ENCODE results near the gene NEDD9.

Gene NEDD9

DNA sequence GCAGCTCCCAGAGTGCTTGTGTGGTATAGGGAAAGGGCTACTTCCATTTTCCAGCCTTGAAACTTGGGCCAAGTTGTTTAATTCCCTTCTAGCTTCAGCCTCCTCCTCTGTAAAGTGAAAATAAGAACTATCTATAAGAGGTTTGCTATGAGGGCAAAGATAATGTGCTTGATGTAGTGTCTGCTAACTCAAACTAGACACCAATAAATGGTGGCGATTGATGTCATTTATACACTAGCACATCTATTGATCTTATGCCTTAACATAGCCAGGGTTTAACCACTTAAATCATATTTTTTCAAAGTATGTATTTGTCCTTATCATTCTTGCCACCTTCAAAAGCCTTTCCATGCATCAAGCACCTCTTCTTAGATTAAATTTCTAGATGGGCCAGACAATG is 55.2 kb downstream of the NEDD9 start (continued):
- TF ChIP-seq, protein P1, sequence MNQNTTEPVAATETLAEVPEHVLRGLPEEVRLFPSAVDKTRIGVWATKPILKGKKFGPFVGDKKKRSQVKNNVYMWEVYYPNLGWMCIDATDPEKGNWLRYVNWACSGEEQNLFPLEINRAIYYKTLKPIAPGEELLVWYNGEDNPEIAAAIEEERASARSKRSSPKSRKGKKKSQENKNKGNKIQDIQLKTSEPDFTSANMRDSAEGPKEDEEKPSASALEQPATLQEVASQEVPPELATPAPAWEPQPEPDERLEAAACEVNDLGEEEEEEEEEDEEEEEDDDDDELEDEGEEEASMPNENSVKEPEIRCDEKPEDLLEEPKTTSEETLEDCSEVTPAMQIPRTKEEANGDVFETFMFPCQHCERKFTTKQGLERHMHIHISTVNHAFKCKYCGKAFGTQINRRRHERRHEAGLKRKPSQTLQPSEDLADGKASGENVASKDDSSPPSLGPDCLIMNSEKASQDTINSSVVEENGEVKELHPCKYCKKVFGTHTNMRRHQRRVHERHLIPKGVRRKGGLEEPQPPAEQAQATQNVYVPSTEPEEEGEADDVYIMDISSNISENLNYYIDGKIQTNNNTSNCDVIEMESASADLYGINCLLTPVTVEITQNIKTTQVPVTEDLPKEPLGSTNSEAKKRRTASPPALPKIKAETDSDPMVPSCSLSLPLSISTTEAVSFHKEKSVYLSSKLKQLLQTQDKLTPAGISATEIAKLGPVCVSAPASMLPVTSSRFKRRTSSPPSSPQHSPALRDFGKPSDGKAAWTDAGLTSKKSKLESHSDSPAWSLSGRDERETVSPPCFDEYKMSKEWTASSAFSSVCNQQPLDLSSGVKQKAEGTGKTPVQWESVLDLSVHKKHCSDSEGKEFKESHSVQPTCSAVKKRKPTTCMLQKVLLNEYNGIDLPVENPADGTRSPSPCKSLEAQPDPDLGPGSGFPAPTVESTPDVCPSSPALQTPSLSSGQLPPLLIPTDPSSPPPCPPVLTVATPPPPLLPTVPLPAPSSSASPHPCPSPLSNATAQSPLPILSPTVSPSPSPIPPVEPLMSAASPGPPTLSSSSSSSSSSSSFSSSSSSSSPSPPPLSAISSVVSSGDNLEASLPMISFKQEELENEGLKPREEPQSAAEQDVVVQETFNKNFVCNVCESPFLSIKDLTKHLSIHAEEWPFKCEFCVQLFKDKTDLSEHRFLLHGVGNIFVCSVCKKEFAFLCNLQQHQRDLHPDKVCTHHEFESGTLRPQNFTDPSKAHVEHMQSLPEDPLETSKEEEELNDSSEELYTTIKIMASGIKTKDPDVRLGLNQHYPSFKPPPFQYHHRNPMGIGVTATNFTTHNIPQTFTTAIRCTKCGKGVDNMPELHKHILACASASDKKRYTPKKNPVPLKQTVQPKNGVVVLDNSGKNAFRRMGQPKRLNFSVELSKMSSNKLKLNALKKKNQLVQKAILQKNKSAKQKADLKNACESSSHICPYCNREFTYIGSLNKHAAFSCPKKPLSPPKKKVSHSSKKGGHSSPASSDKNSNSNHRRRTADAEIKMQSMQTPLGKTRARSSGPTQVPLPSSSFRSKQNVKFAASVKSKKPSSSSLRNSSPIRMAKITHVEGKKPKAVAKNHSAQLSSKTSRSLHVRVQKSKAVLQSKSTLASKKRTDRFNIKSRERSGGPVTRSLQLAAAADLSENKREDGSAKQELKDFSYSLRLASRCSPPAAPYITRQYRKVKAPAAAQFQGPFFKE (tag by site-specific recombination; IDR thresholded peaks at IDR 0.05; ENCODE audit: borderline replicate concordance), result no peak

DNA sequence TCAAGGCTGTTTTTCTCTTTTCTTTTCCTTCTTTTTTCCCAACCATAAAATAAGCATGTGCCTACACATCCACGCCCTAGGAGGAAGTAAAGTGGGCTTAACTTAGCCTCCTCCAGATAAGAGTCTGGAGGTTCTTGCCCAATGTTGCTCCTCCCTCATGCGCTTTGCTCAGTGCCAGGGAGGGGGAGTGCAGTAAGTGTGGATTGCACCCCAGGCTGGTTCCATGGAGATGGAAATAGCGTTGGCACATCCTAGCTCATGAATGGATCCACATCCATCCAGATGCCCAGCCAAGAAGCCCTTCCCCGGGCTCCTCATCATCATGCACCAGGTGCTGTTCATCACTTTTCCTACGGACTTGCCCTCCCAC is 58.2 kb downstream of the NEDD9 start:
- H3K4me3 ChIP-seq (ENCODE audit: low read depth, low read length), result no peak overlapping the region
- H3K27ac ChIP-seq (ENCODE audit: extremely low read depth, low read depth, low read length), result no peak overlapping the region
- ChIA-PET POLR2A (interaction anchor here (0.6 kb wide), 1 partner anchor 320 kb away, joined by 6 read pairs; no protein-coding TSS in a partner anchor), CTCF (interaction anchor here (0.6 to 5.9 kb wide), 6 partner anchors 13 to 322 kb away, joined by 3 to 34 read pairs (median 4); no protein-coding TSS in a partner anchor)
- TF ChIP-seq ZNF24 (tag by site-specific recombination; IDR thresholded peaks at IDR 0.05) (no peak), ZNF530 (tag by site-specific recombination; IDR thresholded peaks at IDR 0.05; ENCODE audit: low read depth) (no peak), KLF9 (tag by site-specific recombination; IDR thresholded peaks at IDR 0.05; ENCODE audit: low read depth) (no peak), ZNF404 (tag by site-specific recombination; IDR thresholded peaks at IDR 0.05) (no peak), ZNF707 (tag by site-specific recombination; IDR thresholded peaks at IDR 0.05) (no peak), ZFP37 (tag by site-specific recombination; IDR thresholded peaks at IDR 0.05) (no peak), ZNF555 (tag by site-specific recombination; conservative IDR thresholded peaks at IDR 0.05) (no peak), ZSCAN23 (tag by site-specific recombination; IDR thresholded peaks at IDR 0.05) (no peak), ZNF623 (tag by site-specific recombination; IDR thresholded peaks at IDR 0.05) (no peak)
- TF ChIP-seq, protein P2, sequence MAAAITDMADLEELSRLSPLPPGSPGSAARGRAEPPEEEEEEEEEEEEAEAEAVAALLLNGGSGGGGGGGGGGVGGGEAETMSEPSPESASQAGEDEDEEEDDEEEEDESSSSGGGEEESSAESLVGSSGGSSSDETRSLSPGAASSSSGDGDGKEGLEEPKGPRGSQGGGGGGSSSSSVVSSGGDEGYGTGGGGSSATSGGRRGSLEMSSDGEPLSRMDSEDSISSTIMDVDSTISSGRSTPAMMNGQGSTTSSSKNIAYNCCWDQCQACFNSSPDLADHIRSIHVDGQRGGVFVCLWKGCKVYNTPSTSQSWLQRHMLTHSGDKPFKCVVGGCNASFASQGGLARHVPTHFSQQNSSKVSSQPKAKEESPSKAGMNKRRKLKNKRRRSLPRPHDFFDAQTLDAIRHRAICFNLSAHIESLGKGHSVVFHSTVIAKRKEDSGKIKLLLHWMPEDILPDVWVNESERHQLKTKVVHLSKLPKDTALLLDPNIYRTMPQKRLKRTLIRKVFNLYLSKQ (tag by site-specific recombination; IDR thresholded peaks at IDR 0.05; ENCODE audit: borderline replicate concordance), result no peak
- H3K9me3 ChIP-seq (ENCODE audit: control insufficient read depth, insufficient read depth, low read depth, low read length), result no peaks in the 10 kb centered on the region
- H3K4me1 ChIP-seq (ENCODE audit: control insufficient read depth, insufficient read depth, low read length), result peaks cover 5% of the 10 kb centered on the region; the same call in 1 of the 2 replicates
- no peaks in the 10 kb centered on the region for H3K36me3 ChIP-seq (ENCODE audit: control insufficient read depth in 2 of 2, insufficient read depth in 1 of 2, low read length in 2 of 2)

DNA sequence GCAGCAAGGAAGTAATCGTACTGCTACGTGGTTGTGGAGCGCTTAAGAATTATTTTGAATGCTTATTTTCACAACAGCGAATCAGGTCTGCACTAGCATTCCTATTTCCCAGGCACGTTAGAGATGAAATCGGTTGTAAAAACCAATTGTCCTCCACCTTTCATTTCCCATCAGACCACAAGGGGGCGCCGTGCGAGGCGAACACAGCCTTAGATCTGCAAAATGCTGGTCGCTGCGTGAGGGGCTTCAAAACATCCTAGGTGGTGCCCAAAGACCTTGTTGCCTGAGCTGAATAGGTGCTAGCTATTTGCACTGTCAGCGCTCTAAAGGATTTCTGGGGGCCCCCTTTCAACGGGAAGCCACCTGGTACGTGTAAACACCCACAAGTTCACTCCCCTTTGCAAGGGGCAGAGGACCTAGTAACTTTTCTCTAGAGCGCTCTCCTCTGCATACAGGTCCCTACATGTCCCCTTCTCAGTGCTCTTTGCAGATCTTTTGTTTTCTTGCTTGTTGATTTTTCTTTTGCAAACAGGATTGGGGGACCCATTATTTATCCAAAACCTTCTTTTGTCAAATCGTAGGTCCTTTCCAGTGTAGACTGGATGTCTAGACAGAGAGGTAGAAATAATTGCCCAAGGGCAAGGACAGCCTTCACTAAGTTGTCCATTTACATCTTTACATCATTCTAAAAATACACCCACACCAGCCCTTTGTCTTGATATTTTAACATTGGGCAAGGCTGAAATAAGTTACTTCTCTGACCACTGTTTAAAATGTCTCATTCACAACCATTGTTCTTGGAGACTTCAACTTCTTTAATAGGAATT is 59.8 kb downstream of the NEDD9 start:
- CTCF ChIA-PET, result interaction anchor here (0.6 to 5.9 kb wide), 48 partner anchors 8 to 402 kb away, joined by 3 to 39 read pairs (median 5); no protein-coding TSS in a partner anchor
- Histone ChIP-seq H3K27ac (ENCODE audit: extremely low read depth, low read depth, low read length) (no peak overlapping the region), H3K36me3 (ENCODE audit: control insufficient read depth in 2 of 2, insufficient read depth in 1 of 2, low read length in 2 of 2) (no peaks in the 10 kb centered on the region), H3K9me3 (ENCODE audit: control insufficient read depth, insufficient read depth, low read depth, low read length) (no peaks in the 10 kb centered on the region), H3K4me1 (ENCODE audit: control insufficient read depth, insufficient read depth, low read length) (peaks cover 5% of the 10 kb centered on the region; the same call in 1 of the 2 replicates), H3K4me3 (ENCODE audit: low read depth, low read length) (peak overlapping the region; percentile 21)
- POLR2A ChIA-PET, result interaction anchor here (0.6 to 2.4 kb wide), 3 partner anchors 59 to 80 kb away, joined by 3 to 10 read pairs (median 3); partner anchors contain the start of genes NEDD9 and SMIM13
- TF ChIP-seq ZBTB48 (tag by site-specific recombination; IDR thresholded peaks at IDR 0.05) (peak; percentile 61; the same call in 1 of the 2 replicates), ZNF37A (tag by site-specific recombination; IDR thresholded peaks at IDR 0.05) (no peak), ZNF335 (tag by site-specific recombination; conservative IDR thresholded peaks at IDR 0.05) (peak; percentile 43; the same call in 1 of the 2 replicates)
- TF ChIP-seq, protein P3, sequence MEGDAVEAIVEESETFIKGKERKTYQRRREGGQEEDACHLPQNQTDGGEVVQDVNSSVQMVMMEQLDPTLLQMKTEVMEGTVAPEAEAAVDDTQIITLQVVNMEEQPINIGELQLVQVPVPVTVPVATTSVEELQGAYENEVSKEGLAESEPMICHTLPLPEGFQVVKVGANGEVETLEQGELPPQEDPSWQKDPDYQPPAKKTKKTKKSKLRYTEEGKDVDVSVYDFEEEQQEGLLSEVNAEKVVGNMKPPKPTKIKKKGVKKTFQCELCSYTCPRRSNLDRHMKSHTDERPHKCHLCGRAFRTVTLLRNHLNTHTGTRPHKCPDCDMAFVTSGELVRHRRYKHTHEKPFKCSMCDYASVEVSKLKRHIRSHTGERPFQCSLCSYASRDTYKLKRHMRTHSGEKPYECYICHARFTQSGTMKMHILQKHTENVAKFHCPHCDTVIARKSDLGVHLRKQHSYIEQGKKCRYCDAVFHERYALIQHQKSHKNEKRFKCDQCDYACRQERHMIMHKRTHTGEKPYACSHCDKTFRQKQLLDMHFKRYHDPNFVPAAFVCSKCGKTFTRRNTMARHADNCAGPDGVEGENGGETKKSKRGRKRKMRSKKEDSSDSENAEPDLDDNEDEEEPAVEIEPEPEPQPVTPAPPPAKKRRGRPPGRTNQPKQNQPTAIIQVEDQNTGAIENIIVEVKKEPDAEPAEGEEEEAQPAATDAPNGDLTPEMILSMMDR (tag by site-specific recombination; IDR thresholded peaks at IDR 0.05), result peak; percentile 63
- TF ChIP-seq, protein P4, sequence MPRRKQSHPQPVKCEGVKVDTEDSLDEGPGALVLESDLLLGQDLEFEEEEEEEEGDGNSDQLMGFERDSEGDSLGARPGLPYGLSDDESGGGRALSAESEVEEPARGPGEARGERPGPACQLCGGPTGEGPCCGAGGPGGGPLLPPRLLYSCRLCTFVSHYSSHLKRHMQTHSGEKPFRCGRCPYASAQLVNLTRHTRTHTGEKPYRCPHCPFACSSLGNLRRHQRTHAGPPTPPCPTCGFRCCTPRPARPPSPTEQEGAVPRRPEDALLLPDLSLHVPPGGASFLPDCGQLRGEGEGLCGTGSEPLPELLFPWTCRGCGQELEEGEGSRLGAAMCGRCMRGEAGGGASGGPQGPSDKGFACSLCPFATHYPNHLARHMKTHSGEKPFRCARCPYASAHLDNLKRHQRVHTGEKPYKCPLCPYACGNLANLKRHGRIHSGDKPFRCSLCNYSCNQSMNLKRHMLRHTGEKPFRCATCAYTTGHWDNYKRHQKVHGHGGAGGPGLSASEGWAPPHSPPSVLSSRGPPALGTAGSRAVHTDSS (tag by site-specific recombination; IDR thresholded peaks at IDR 0.05), result no peak
- TF ChIP-seq, protein P5, sequence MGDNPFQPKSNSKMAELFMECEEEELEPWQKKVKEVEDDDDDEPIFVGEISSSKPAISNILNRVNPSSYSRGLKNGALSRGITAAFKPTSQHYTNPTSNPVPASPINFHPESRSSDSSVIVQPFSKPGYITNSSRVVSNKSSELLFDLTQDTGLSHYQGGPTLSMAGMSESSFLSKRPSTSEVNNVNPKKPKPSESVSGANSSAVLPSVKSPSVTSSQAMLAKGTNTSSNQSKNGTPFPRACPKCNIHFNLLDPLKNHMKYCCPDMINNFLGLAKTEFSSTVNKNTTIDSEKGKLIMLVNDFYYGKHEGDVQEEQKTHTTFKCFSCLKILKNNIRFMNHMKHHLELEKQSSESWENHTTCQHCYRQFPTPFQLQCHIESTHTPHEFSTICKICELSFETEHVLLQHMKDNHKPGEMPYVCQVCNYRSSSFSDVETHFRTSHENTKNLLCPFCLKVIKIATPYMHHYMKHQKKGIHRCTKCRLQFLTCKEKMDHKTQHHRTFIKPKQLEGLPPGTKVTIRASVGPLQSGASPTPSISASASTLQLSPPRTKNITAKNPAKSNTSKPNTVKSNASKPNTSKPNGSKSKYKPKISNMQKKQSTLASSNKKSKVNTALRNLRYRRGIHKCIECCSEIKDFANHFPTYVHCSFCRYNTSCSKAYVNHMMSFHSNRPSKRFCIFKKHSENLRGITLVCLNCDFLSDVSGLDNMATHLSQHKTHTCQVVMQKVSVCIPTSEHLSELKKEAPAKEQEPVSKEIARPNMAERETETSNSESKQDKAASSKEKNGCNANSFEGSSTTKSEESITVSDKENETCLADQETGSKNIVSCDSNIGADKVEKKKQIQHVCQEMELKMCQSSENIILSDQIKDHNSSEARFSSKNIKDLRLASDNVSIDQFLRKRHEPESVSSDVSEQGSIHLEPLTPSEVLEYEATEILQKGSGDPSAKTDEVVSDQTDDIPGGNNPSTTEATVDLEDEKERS (tag by site-specific recombination; IDR thresholded peaks at IDR 0.05), result no peak
